H1 (cell line): Measurements from ENCODE around the gene DIP2B. TPM values are rescaled to one million over a fixed set of nuclear protein-coding genes. Genes with fewer than 3 reads are reported as not detected.

ENCODE experiments used
- CHD2 ChIP-seq: IDR thresholded peaks from 2 replicates; pipeline ENCODE4 v1.6.1; 2012; ENCODE audit warnings: low read length, improper control_type of control experiment
- CTCF ChIP-seq, 3 experiments: IDR thresholded peaks; 1 replicate in 2 of 3; 2 replicates in 1 of 3; pipeline versions ENCODE4 v1.5.1 to v1.6.1; 2011; ENCODE audit warnings: low read length in 3 of 3, mild to moderate bottlenecking in 3 of 3, inconsistent platforms in 2 of 3, low read depth in 1 of 3, moderate library complexity in 1 of 3; ENCODE audit not compliant: insufficient read depth in 1 of 3; ENCODE audit errors: control extremely low read depth in 1 of 3
- polyA plus RNA-seq, 7 experiments: library from polyadenylated mRNA; depleted of rRNA in 3 of 7; stranded (reverse) in 5 of 7; unstranded in 2 of 7; fragments of >200 nt in 5 of 7; fragments of 200-250 nt in 2 of 7; gene quantifications; 1 replicate in 5 of 7; 2 replicates in 1 of 7; 4 replicates in 1 of 7; pipeline versions ENCODE4 v1.2.1 to v1.2.3, GENCODE V29; 2011 to 2013; ENCODE audit warnings: missing spikeins in 2 of 7, mixed read lengths in 2 of 7
- total RNA-seq: library from RNA; stranded (reverse); fragmentation: NEBNext Ultra II Directional; extraction: Animal tissue kit (Norgen Biotek cat#: 25700); gene quantifications from 2 replicates; pipeline ENCODE4 v1.2.1, GENCODE V29; 2021

DIP2B gene
- total and polyA plus RNA-seq, 2 of the 8 experiments (the other 6 are each of a cell fraction or from before 2014, with no cell fraction given) = 11.1 to 29.6 TPM

DNA sequence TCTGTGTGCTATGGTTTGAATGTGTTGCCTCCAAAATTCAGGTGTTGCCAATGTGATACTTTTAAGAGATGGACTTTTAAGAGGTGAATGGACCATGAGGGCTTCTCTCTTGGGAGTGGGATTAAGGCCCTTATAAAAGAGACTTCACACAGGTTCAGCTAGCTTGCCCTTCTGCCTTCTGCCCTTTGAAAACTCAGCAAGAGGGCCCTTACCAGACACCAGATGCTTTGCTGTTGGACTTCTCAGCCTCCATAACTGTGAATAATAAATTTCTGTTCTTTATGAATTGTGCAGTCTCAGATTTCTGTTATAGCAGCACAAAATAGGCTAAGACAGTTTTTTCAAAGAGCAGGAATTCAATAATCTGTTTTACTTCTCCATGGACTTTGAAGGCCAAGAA lies 86.1 kb downstream of the DIP2B start (continued):
- TF ChIP-seq CTCF (IDR thresholded peaks at IDR 0.05; ENCODE audit: control extremely low read depth in 1 of 3, insufficient read depth in 1 of 3, low read depth in 1 of 3, low read length in 3 of 3) = no peak
- TF ChIP-seq CHD2 = no peak
